DND-41 (cell line): ENCODE data around the gene TMCO4.

Experiments
- ATAC-seq: fragments of 200-7000 bp; cut with Tn5 transposase; 3 replicates; pipeline ENCODE4 v1.9.1; 2021; ENCODE audit warnings: low read depth; ENCODE audit not compliant: insufficient read depth
- DNase-seq: peaks from one replicate; pipeline ENCODE4 v3.0.0-alpha.2; 2020
- H2AFZ ChIP-seq: 2 replicates; pipeline ENCODE4 v1.6.0; 2012; ENCODE audit warnings: low read depth, low read length
- H3K27ac ChIP-seq: 2 replicates; pipeline ENCODE4 v1.5.1; 2012; ENCODE audit warnings: low read length, inconsistent platforms
- H3K27me3 ChIP-seq: fragments of 200-600 bp; sonication (generic); 2 replicates; pipeline ENCODE4 v1.6.0; 2012; ENCODE audit warnings: low read length, mild to moderate bottlenecking, inconsistent platforms; ENCODE audit not compliant: insufficient read depth, poor library complexity
- H3K36me3 ChIP-seq: 2 replicates; pipeline ENCODE4 v1.5.1; 2012; ENCODE audit warnings: low read length, inconsistent platforms; ENCODE audit not compliant: insufficient read depth
- H3K4me1 ChIP-seq: 2 replicates; pipeline ENCODE4 v1.5.1; 2012; ENCODE audit warnings: mild to moderate bottlenecking, low read length; ENCODE audit not compliant: insufficient read depth
- H3K4me2 ChIP-seq: 2 replicates; pipeline ENCODE4 v1.6.0; 2012; ENCODE audit warnings: mild to moderate bottlenecking, moderate library complexity, low read length, inconsistent platforms; ENCODE audit not compliant: insufficient read depth
- H3K4me3 ChIP-seq, 2 experiments: fragments of 200-600 bp in 1 of 2; shearing (Covaris generic) in 1 of 2; 2 replicates each; pipeline ENCODE4 v1.5.1; 2012 to 2016; ENCODE audit warnings: inconsistent platforms in 2 of 2, low read length in 2 of 2, mild to moderate bottlenecking in 2 of 2, low read depth in 1 of 2, moderate library complexity in 1 of 2
- H3K79me2 ChIP-seq: 2 replicates; pipeline ENCODE4 v1.6.0; 2012; ENCODE audit warnings: low read length, inconsistent platforms; ENCODE audit not compliant: insufficient read depth
- H3K9ac ChIP-seq: 2 replicates; pipeline ENCODE4 v1.6.0; 2012; ENCODE audit warnings: low read depth, mild to moderate bottlenecking, inconsistent platforms, low read length, moderate library complexity
- H3K9me3 ChIP-seq: 2 replicates; pipeline ENCODE4 v1.5.1; 2012; ENCODE audit warnings: low read length, moderate library complexity, mild to moderate bottlenecking, inconsistent platforms; ENCODE audit not compliant: insufficient read depth, severe bottlenecking
- H4K20me1 ChIP-seq: 2 replicates; pipeline ENCODE4 v1.6.0; 2012; ENCODE audit warnings: low read length; ENCODE audit not compliant: insufficient read depth
- CTCF ChIP-seq: IDR thresholded peaks from 2 replicates; pipeline ENCODE4 v1.5.1; 2012; ENCODE audit warnings: borderline replicate concordance, low read length, moderate library complexity, mild to moderate bottlenecking; ENCODE audit not compliant: poor library complexity, severe bottlenecking; ENCODE audit errors: extremely low read depth
- EZH2 ChIP-seq: IDR thresholded peaks from 3 replicates; pipeline ENCODE4 v1.6.1; 2012; ENCODE audit warnings: borderline replicate concordance, low read depth, mild to moderate bottlenecking, moderate library complexity, low read length, inconsistent platforms; ENCODE audit not compliant: severe bottlenecking

TMCO4 gene

DNA sequence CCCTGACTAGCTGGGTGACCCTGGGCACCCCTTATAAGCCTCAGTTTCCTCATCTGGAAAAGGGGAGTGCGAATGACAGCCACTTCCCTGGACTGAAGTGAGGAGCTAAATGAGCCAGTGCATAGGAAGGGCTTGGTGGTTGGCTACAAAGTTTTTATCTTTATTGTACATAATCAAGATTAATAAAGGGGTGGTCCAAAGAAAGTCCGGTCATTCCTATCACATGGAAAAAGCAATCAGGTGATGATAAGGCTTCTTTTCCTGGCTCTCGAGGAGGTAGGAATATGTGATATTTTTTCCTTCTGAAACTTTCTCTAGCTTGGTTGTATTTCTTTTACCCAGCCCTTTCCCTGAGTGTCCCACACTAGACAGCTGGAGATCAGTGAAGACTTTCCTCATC, 56.5 kb downstream of the TMCO4 start:
- Histone ChIP-seq H3K4me2 (no peak overlapping the region), H3K79me2 (no peaks in the 10 kb centered on the region), H3K27me3 (peaks cover 4% of the 10 kb centered on the region), H4K20me1 (no peaks in the 10 kb centered on the region), H2AFZ (no peak overlapping the region), H3K36me3 (no peaks in the 10 kb centered on the region), H3K9ac (no peak overlapping the region), H3K4me3 (no peak overlapping the region), H3K4me1 (no peaks in the 10 kb centered on the region), H3K9me3 (no peaks in the 10 kb centered on the region), H3K27ac (no peak overlapping the region)
- DNase-seq: no peak
- no peak for ATAC-seq
- TF ChIP-seq EZH2 (no peak), CTCF (no peak)

- Histone ChIP-seq H3K4me1 (no peaks in the 10 kb centered on the region), H3K9ac (no peak overlapping the region), H3K9me3 (no peaks in the 10 kb centered on the region), H2AFZ (no peak overlapping the region), H4K20me1 (no peaks in the 10 kb centered on the region), H3K27ac (no peak overlapping the region), H3K36me3 (no peaks in the 10 kb centered on the region), H3K4me3 (no peak overlapping the region), H3K79me2 (no peaks in the 10 kb centered on the region), H3K4me2 (no peak overlapping the region), H3K27me3 (peaks cover 7% of the 10 kb centered on the region)
- TF ChIP-seq CTCF: no peak
- TF ChIP-seq EZH2: no peak
- no peak for DNase-seq
- no peak for ATAC-seq
Observed at GRCh38 chr1:19739628-19740027, 60.1 kb downstream of the TMCO4 start.

- H3K27me3 ChIP-seq: peaks cover 7% of the 10 kb centered on the region
- H3K4me1 ChIP-seq: no peaks in the 10 kb centered on the region
- no peak overlapping the region for H3K27ac ChIP-seq
- no peak for TF ChIP-seq CTCF
- no peak for TF ChIP-seq EZH2
- H3K9ac ChIP-seq: no peak overlapping the region
- no peak overlapping the region for H3K4me2 ChIP-seq
- no peak overlapping the region for H2AFZ ChIP-seq
- H4K20me1 ChIP-seq: no peaks in the 10 kb centered on the region
- ATAC-seq (no peak), DNase-seq (no peak)
- no peaks in the 10 kb centered on the region for H3K36me3 ChIP-seq
- no peaks in the 10 kb centered on the region for H3K79me2 ChIP-seq
- no peak overlapping the region for H3K4me3 ChIP-seq
- no peaks in the 10 kb centered on the region for H3K9me3 ChIP-seq
Observed at GRCh38 chr1:19738669-19739068, 61.0 kb downstream of the TMCO4 start.

GRCh38 chr1:19738076-19738475, 61.6 kb downstream of the TMCO4 start:
- Histone ChIP-seq H2AFZ (no peak overlapping the region), H3K9ac (no peak overlapping the region), H3K27ac (no peak overlapping the region), H3K79me2 (no peaks in the 10 kb centered on the region), H3K27me3 (peaks cover 7% of the 10 kb centered on the region), H3K36me3 (no peaks in the 10 kb centered on the region), H3K4me2 (no peak overlapping the region), H3K4me3 (no peak overlapping the region), H3K9me3 (no peaks in the 10 kb centered on the region), H3K4me1 (no peaks in the 10 kb centered on the region), H4K20me1 (no peaks in the 10 kb centered on the region)
- TF ChIP-seq CTCF (no peak), EZH2 (no peak)
- ATAC-seq (no peak), DNase-seq (no peak)
